ENCODE results near the gene HSD11B1L.
A peak's percentile ranks its signal among the peaks of the same experiment; 100 is the strongest.

The HSD11B1L gene

DNA sequence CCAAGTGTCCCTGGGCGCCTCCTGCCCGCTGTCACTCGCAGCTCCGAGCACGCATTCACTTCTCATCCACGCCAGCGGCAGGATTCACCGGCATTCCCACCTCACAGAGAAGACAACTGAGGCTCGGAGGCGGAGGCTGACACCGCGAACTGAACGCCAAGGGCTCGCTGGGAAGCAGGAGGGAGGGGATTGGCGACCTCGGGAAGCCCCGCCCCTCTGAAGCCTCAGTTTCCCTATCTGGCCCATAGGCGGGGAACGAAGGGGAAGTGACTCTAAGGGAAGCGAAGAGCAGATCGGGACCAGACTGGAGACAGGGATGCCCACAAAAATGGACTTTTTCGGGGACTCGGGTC lies 767 bp upstream of the HSD11B1L start (continued):
- TF ChIP-seq, protein P1, sequence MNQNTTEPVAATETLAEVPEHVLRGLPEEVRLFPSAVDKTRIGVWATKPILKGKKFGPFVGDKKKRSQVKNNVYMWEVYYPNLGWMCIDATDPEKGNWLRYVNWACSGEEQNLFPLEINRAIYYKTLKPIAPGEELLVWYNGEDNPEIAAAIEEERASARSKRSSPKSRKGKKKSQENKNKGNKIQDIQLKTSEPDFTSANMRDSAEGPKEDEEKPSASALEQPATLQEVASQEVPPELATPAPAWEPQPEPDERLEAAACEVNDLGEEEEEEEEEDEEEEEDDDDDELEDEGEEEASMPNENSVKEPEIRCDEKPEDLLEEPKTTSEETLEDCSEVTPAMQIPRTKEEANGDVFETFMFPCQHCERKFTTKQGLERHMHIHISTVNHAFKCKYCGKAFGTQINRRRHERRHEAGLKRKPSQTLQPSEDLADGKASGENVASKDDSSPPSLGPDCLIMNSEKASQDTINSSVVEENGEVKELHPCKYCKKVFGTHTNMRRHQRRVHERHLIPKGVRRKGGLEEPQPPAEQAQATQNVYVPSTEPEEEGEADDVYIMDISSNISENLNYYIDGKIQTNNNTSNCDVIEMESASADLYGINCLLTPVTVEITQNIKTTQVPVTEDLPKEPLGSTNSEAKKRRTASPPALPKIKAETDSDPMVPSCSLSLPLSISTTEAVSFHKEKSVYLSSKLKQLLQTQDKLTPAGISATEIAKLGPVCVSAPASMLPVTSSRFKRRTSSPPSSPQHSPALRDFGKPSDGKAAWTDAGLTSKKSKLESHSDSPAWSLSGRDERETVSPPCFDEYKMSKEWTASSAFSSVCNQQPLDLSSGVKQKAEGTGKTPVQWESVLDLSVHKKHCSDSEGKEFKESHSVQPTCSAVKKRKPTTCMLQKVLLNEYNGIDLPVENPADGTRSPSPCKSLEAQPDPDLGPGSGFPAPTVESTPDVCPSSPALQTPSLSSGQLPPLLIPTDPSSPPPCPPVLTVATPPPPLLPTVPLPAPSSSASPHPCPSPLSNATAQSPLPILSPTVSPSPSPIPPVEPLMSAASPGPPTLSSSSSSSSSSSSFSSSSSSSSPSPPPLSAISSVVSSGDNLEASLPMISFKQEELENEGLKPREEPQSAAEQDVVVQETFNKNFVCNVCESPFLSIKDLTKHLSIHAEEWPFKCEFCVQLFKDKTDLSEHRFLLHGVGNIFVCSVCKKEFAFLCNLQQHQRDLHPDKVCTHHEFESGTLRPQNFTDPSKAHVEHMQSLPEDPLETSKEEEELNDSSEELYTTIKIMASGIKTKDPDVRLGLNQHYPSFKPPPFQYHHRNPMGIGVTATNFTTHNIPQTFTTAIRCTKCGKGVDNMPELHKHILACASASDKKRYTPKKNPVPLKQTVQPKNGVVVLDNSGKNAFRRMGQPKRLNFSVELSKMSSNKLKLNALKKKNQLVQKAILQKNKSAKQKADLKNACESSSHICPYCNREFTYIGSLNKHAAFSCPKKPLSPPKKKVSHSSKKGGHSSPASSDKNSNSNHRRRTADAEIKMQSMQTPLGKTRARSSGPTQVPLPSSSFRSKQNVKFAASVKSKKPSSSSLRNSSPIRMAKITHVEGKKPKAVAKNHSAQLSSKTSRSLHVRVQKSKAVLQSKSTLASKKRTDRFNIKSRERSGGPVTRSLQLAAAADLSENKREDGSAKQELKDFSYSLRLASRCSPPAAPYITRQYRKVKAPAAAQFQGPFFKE (tag by site-specific recombination; IDR thresholded peaks at IDR 0.05; ENCODE audit: borderline replicate concordance), result no peak
- TF ChIP-seq ZNF626 (tag by site-specific recombination; IDR thresholded peaks at IDR 0.05), result no peak
- TF ChIP-seq ZNF404 (tag by site-specific recombination; IDR thresholded peaks at IDR 0.05), result no peak
- TF ChIP-seq ZNF488 (tag by site-specific recombination; IDR thresholded peaks at IDR 0.05), result no peak
- TF ChIP-seq ZNF610 (tag by site-specific recombination; IDR thresholded peaks at IDR 0.05; ENCODE audit: borderline replicate concordance), result no peak

DNA sequence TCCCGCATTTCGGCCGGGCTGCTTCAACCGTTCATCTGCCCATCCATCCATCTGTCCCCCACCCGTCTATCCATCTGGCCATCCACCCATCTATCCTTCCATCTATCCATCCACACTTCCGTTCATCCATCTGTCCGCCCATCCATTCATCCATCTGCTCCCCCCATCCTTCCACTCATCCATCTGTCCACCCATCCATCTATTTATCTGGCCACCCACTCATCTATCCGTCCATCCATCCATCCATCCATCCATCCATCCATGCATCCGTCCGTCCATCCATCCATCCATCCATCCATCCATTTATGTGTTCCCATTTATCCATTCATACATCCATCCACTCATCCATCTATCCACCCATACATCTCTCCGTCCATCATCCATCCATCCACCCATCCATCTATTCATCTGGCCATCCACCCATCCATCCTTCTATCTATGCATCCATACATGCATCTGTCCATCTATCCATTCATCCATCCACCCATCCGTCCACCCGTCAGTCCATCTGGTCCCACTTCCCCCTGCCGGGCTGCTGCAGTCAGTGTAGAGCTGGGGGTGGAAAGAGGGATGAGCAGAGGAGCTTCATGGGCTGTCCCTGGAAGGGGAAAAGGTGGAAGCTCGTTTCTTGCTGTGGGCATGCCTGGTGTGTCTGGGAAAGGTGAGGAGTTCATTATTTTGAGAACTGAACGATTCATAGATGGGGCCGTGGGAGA lies 722 bp downstream of the HSD11B1L start:
- Histone ChIP-seq H3K4me3 (ENCODE audit: low read depth, low read length) (peak overlapping the region; percentile 94), H3K27ac (ENCODE audit: extremely low read depth, low read depth, low read length) (no peak overlapping the region), H3K36me3 (ENCODE audit: control insufficient read depth in 2 of 2, insufficient read depth in 1 of 2, low read length in 2 of 2) (peaks cover 0 to 6% of the 10 kb centered on the region in 2 experiments; a peak in 1 of 3 replicates), H3K4me1 (ENCODE audit: control insufficient read depth, insufficient read depth, low read length) (no peaks in the 10 kb centered on the region), H3K9me3 (ENCODE audit: control insufficient read depth, insufficient read depth, low read depth, low read length) (no peaks in the 10 kb centered on the region)
- CTCF ChIA-PET, result interaction anchor here (1.1 kb wide), 1 partner anchor 10 kb away, joined by 3 read pairs; no protein-coding TSS in a partner anchor
- POLR2A ChIA-PET, result interaction anchor here (0.7 to 1.1 kb wide), 2 partner anchors 59 to 1926 kb away, joined by 3 to 4 read pairs; partner anchors contain the start of genes SAFB and SAFB2
- TF ChIP-seq ZNF302 (tag by site-specific recombination; IDR thresholded peaks at IDR 0.05; ENCODE audit: low read depth) (no peak), ZNF223 (tag by site-specific recombination; IDR thresholded peaks at IDR 0.05) (no peak), ZNF785 (tag by site-specific recombination; IDR thresholded peaks at IDR 0.05) (peak; percentile 57; the same call in 1 of the 2 replicates), SCRT1 (tag by site-specific recombination; IDR thresholded peaks at IDR 0.05; ENCODE audit: borderline replicate concordance) (no peak), ZFP41 (tag by site-specific recombination; IDR thresholded peaks at IDR 0.05; ENCODE audit: borderline replicate concordance) (no peak), SETDB1 (IDR thresholded peaks at IDR 0.05; ENCODE audit: insufficient read length, low read length) (no peak), PATZ1 (tag by site-specific recombination; IDR thresholded peaks at IDR 0.05) (no peak; the same call in 1 of the 2 replicates), ZNF416 (tag by site-specific recombination; IDR thresholded peaks at IDR 0.05) (no peak), ZNF175 (tag by site-specific recombination; IDR thresholded peaks at IDR 0.05) (no peak), ZNF423 (tag by site-specific recombination; IDR thresholded peaks at IDR 0.05) (no peak), ZNF211 (tag by site-specific recombination; IDR thresholded peaks at IDR 0.05; ENCODE audit: low read depth) (no peak), OSR2 (tag by site-specific recombination; IDR thresholded peaks at IDR 0.05) (no peak), ZNF157 (tag by site-specific recombination; IDR thresholded peaks at IDR 0.05) (0 out of 2 replicates have a peak, but pooled peaks have one; percentile 12), ZNF398 (tag by site-specific recombination; IDR thresholded peaks at IDR 0.05) (no peak), BCL11A (tag by site-specific recombination; IDR thresholded peaks at IDR 0.05; ENCODE audit: low read depth) (no peak)
- TF ChIP-seq, protein P2, sequence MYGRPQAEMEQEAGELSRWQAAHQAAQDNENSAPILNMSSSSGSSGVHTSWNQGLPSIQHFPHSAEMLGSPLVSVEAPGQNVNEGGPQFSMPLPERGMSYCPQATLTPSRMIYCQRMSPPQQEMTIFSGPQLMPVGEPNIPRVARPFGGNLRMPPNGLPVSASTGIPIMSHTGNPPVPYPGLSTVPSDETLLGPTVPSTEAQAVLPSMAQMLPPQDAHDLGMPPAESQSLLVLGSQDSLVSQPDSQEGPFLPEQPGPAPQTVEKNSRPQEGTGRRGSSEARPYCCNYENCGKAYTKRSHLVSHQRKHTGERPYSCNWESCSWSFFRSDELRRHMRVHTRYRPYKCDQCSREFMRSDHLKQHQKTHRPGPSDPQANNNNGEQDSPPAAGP (tag by site-specific recombination; IDR thresholded peaks at IDR 0.05), result no peak
- TF ChIP-seq, protein P3, sequence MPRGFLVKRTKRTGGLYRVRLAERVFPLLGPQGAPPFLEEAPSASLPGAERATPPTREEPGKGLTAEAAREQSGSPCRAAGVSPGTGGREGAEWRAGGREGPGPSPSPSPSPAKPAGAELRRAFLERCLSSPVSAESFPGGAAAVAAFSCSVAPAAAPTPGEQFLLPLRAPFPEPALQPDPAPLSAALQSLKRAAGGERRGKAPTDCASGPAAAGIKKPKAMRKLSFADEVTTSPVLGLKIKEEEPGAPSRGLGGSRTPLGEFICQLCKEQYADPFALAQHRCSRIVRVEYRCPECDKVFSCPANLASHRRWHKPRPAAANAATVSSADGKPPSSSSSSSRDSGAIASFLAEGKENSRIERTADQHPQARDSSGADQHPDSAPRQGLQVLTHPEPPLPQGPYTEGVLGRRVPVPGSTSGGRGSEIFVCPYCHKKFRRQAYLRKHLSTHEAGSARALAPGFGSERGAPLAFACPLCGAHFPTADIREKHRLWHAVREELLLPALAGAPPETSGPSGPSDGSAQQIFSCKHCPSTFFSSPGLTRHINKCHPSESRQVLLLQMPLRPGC (tag by site-specific recombination; IDR thresholded peaks at IDR 0.05), result 0 out of 2 replicates have a peak, but pooled peaks have one; percentile 34
